ENCODE measurements around the gene SERPINB1. TPM values are rescaled to one million over a fixed set of nuclear protein-coding genes. Genes with fewer than 3 reads are reported as not detected.

Gene SERPINB1
- total RNA-seq (10 to 100 TPM; 40.3 to 60.9 (median 50.7) TPM), total RNA-seq (24.4 to 131 (median 73.3) reads per million in 29 experiments)
- 65.3 TPM for total RNA-seq (2013)

- WGBS (ENCODE audit: insufficient coverage): under 1% methylated on average over 53 of the region's 67 CpGs
- H3K4me3 ChIP-seq (ENCODE audit: control insufficient read depth in 1 of 2, extremely low read depth in 1 of 2, low read length in 1 of 2): peak within 1 kb of the TSS; percentile 56 to 64
Observed at GRCh38 chr6:2841264-2842138, at the start of gene SERPINB1. Gene SERPINB1 (minus strand): TSS chr6:2841863. CDS start chr6:2840586, 1,277 bp downstream.

GRCh38 chr6:2890976-2891767, 49.5 kb upstream of the SERPINB1 start:
- 67% methylated on average over 12 of the region's 14 CpGs for WGBS (ENCODE audit: insufficient coverage)
- no peaks in the 10 kb centered on the region for H3K9me3 Mint-ChIP-seq
- H3K27me3 Mint-ChIP-seq: no peaks in the 10 kb centered on the region
- ChIA-PET POLR2A (interaction anchor here (0.6 to 1.2 kb wide), 9 partner anchors 10 to 114 kb away, joined by 3 to 10 read pairs (median 4); no protein-coding TSS in a partner anchor), CTCF (interaction anchor here in 1 of 2 donors (0.6 to 1.9 kb wide), 9 partner anchors 10 to 100 kb away, joined by 3 to 14 read pairs (median 6); partner anchors contain the start of gene SERPINB1)
- Histone ChIP-seq H3K27ac (ENCODE audit: low read length) (peak overlapping the region; percentile 61), H3K27me3 (replicated peaks in 1 of 2; ENCODE audit: control insufficient read depth in 2 of 2, extremely low read depth in 1 of 2, insufficient read depth in 2 of 2, low read length in 1 of 2) (no peaks in the 10 kb centered on the region), H3K9me3 (no peaks in the 10 kb centered on the region), H3K4me3 (ENCODE audit: control insufficient read depth in 1 of 2, extremely low read depth in 1 of 2, low read length in 1 of 2) (peak overlapping the region in 1 of 2 donors; percentile 5), H3K4me1 (ENCODE audit: control insufficient read depth in 1 of 2, extremely low read depth in 1 of 2, insufficient read depth in 2 of 2, low read length in 2 of 2) (peaks cover 16 to 17% of the 10 kb centered on the region in 2 experiments), H3K36me3 (ENCODE audit: control insufficient read depth in 2 of 2, extremely low read depth in 1 of 2, insufficient read depth in 1 of 2, low read length in 1 of 2) (peaks cover 20 to 71% of the 10 kb centered on the region in 2 donors)
- ATAC-seq (replicated peaks in 1 of 4) (peak in 2 of 4 experiments; percentile 15 to 20), DNase-seq (no peak)
- H3K4me1 Mint-ChIP-seq: peaks cover 53 to 66% (median 65%) of the 10 kb centered on the region in 3 donors
- peak overlapping the region; percentile 37 to 72 (median 53) for H3K4me3 Mint-ChIP-seq
- H3K36me3 Mint-ChIP-seq: peaks cover 73% of the 10 kb centered on the region
- H3K27ac Mint-ChIP-seq: peak overlapping the region; percentile 82 to 87

More at GRCh38 chr6:2841264-2842138, at the start of gene SERPINB1:
- no peaks in the 10 kb centered on the region for H3K9me3 Mint-ChIP-seq
- peaks cover 16 to 43% of the 10 kb centered on the region in 2 experiments for H3K4me1 ChIP-seq (ENCODE audit: control insufficient read depth in 1 of 2, extremely low read depth in 1 of 2, insufficient read depth in 2 of 2, low read length in 2 of 2)
- peaks cover 23% of the 10 kb centered on the region for H3K36me3 Mint-ChIP-seq
- H3K27ac Mint-ChIP-seq: peak within 1 kb of the TSS; percentile 94
- ATAC-seq (replicated peaks in 1 of 4): peak; percentile 77 to 84 (median 80)
- no peaks in the 10 kb centered on the region for H3K27me3 ChIP-seq (replicated peaks in 1 of 2; ENCODE audit: control insufficient read depth in 2 of 2, extremely low read depth in 1 of 2, insufficient read depth in 2 of 2, low read length in 1 of 2)
- H3K4me3 Mint-ChIP-seq: peak within 1 kb of the TSS; percentile 83 to 91 (median 86)
- H3K4me1 Mint-ChIP-seq: peaks cover 52 to 65% (median 55%) of the 10 kb centered on the region in 3 donors
- H3K9me3 ChIP-seq: no peaks in the 10 kb centered on the region
- no peaks in the 10 kb centered on the region for H3K27me3 Mint-ChIP-seq
- ChIA-PET CTCF (interaction anchor here (0.7 to 3.7 kb wide), 24 partner anchors 15 to 149 kb away, joined by 3 to 16 read pairs (median 4); no protein-coding TSS in a partner anchor), POLR2A (interaction anchor here (0.5 to 1.9 kb wide), 15 partner anchors 16 to 1285 kb away, joined by 3 to 7 read pairs (median 3); partner anchors contain the start of gene SERPINB9 (in 2 of the 2))
- H3K36me3 ChIP-seq (ENCODE audit: control insufficient read depth in 2 of 2, extremely low read depth in 1 of 2, insufficient read depth in 1 of 2, low read length in 1 of 2): peaks cover 7 to 30% of the 10 kb centered on the region in 2 donors
- H3K27ac ChIP-seq (ENCODE audit: low read length): peak within 1 kb of the TSS; percentile 80
- peak; percentile 47 to 81 (median 61) for DNase-seq

GRCh38 chr6:2885967-2886735, 44.5 kb upstream of the SERPINB1 start:
- 17% methylated on average over 1 of the region's 6 CpGs for WGBS (ENCODE audit: insufficient coverage)
- peak overlapping the region; percentile 79 to 88 for H3K27ac Mint-ChIP-seq

GRCh38 chr6:2884804-2885203, 43.1 kb upstream of the SERPINB1 start:
- POLR2A ChIA-PET: no interaction called here
- Mint-ChIP-seq H3K27me3 (no peaks in the 10 kb centered on the region), H3K4me1 (peaks cover 58 to 72% (median 68%) of the 10 kb centered on the region in 3 donors), H3K27ac (peak overlapping the region; percentile 60 to 81), H3K9me3 (peaks cover 0 to 6% (median 0%) of the 10 kb centered on the region in 3 donors), H3K4me3 (no peak overlapping the region), H3K36me3 (peaks cover 27% of the 10 kb centered on the region)
- Histone ChIP-seq H3K27ac (ENCODE audit: low read length) (no peak overlapping the region), H3K4me1 (ENCODE audit: control insufficient read depth in 1 of 2, extremely low read depth in 1 of 2, insufficient read depth in 2 of 2, low read length in 2 of 2) (peaks cover 4 to 19% of the 10 kb centered on the region in 2 experiments), H3K36me3 (ENCODE audit: control insufficient read depth in 2 of 2, extremely low read depth in 1 of 2, insufficient read depth in 1 of 2, low read length in 1 of 2) (peaks cover 0 to 17% of the 10 kb centered on the region in 2 donors), H3K27me3 (replicated peaks in 1 of 2; ENCODE audit: control insufficient read depth in 2 of 2, extremely low read depth in 1 of 2, insufficient read depth in 2 of 2, low read length in 1 of 2) (no peaks in the 10 kb centered on the region), H3K4me3 (ENCODE audit: control insufficient read depth in 1 of 2, extremely low read depth in 1 of 2, low read length in 1 of 2) (no peak overlapping the region), H3K9me3 (no peaks in the 10 kb centered on the region)
- CTCF ChIA-PET: interaction anchor here in 1 of 2 donors (0.6 to 1.2 kb wide), 4 partner anchors 13 to 114 kb away, joined by 3 to 4 read pairs (median 3); no protein-coding TSS in a partner anchor
- 100% methylated on average over 1 of the region's 3 CpGs for WGBS (ENCODE audit: insufficient coverage)
- no peak for DNase-seq
- ATAC-seq (replicated peaks in 1 of 4): no peak

More at GRCh38 chr6:2885967-2886735, 44.5 kb upstream of the SERPINB1 start:
- Mint-ChIP-seq H3K4me1 (peaks cover 56 to 72% (median 68%) of the 10 kb centered on the region in 3 donors), H3K27me3 (no peaks in the 10 kb centered on the region), H3K9me3 (peaks cover 0 to 6% (median 0%) of the 10 kb centered on the region in 3 donors), H3K4me3 (no peak overlapping the region), H3K36me3 (peaks cover 41% of the 10 kb centered on the region)
- H3K4me1 ChIP-seq (ENCODE audit: control insufficient read depth in 1 of 2, extremely low read depth in 1 of 2, insufficient read depth in 2 of 2, low read length in 2 of 2): peaks cover 11 to 15% of the 10 kb centered on the region in 2 experiments
- CTCF ChIA-PET: no interaction called here
- POLR2A ChIA-PET: no interaction called here
- peak overlapping the region; percentile 48 for H3K27ac ChIP-seq (ENCODE audit: low read length)
- H3K36me3 ChIP-seq (ENCODE audit: control insufficient read depth in 2 of 2, extremely low read depth in 1 of 2, insufficient read depth in 1 of 2, low read length in 1 of 2): peaks cover 4 to 30% of the 10 kb centered on the region in 2 donors
- ATAC-seq (replicated peaks in 1 of 4): peak in 2 of 4 experiments; percentile 46 to 76
- no peak for DNase-seq
- no peak overlapping the region for H3K4me3 ChIP-seq (ENCODE audit: control insufficient read depth in 1 of 2, extremely low read depth in 1 of 2, low read length in 1 of 2)
- no peaks in the 10 kb centered on the region for H3K9me3 ChIP-seq
- no peaks in the 10 kb centered on the region for H3K27me3 ChIP-seq (replicated peaks in 1 of 2; ENCODE audit: control insufficient read depth in 2 of 2, extremely low read depth in 1 of 2, insufficient read depth in 2 of 2, low read length in 1 of 2)

- no peak for ATAC-seq (replicated peaks in 1 of 4)
- Mint-ChIP-seq H3K27me3 (no peaks in the 10 kb centered on the region), H3K27ac (peak overlapping the region; percentile 83 to 86), H3K36me3 (peaks cover 19% of the 10 kb centered on the region), H3K9me3 (peaks cover 0 to 6% (median 0%) of the 10 kb centered on the region in 3 donors), H3K4me1 (peaks cover 64 to 75% (median 73%) of the 10 kb centered on the region in 3 donors), H3K4me3 (peak overlapping the region in 1 of 3 donors; percentile 3)
- CTCF ChIA-PET: interaction anchor here in 1 of 2 donors (1.2 kb wide), 1 partner anchor 28 kb away, joined by 3 read pairs; no protein-coding TSS in a partner anchor
- Histone ChIP-seq H3K27me3 (replicated peaks in 1 of 2; ENCODE audit: control insufficient read depth in 2 of 2, extremely low read depth in 1 of 2, insufficient read depth in 2 of 2, low read length in 1 of 2) (no peaks in the 10 kb centered on the region), H3K4me1 (ENCODE audit: control insufficient read depth in 1 of 2, extremely low read depth in 1 of 2, insufficient read depth in 2 of 2, low read length in 2 of 2) (peaks cover 4 to 25% of the 10 kb centered on the region in 2 experiments), H3K36me3 (ENCODE audit: control insufficient read depth in 2 of 2, extremely low read depth in 1 of 2, insufficient read depth in 1 of 2, low read length in 1 of 2) (peaks cover 0 to 7% of the 10 kb centered on the region in 2 donors), H3K27ac (ENCODE audit: low read length) (no peak overlapping the region), H3K4me3 (ENCODE audit: control insufficient read depth in 1 of 2, extremely low read depth in 1 of 2, low read length in 1 of 2) (no peak overlapping the region), H3K9me3 (no peaks in the 10 kb centered on the region)
- POLR2A ChIA-PET: no interaction called here
- no peak for DNase-seq
- WGBS (ENCODE audit: insufficient coverage): 93% methylated on average over 2 of the region's 2 CpGs
Observed at GRCh38 chr6:2883673-2884072, 42.0 kb upstream of the SERPINB1 start.
